Measurements from ENCODE around the gene CNOT9. TPM values are rescaled to one million over a fixed set of nuclear protein-coding genes. Genes with fewer than 3 reads are reported as not detected.

Gene CNOT9
- total and polyA plus RNA-seq, 10 of the 15 experiments (the other 5 are each of a cell fraction or from before 2014, with no cell fraction given), result 51.0 to 172 (median 98.2) TPM

DNA sequence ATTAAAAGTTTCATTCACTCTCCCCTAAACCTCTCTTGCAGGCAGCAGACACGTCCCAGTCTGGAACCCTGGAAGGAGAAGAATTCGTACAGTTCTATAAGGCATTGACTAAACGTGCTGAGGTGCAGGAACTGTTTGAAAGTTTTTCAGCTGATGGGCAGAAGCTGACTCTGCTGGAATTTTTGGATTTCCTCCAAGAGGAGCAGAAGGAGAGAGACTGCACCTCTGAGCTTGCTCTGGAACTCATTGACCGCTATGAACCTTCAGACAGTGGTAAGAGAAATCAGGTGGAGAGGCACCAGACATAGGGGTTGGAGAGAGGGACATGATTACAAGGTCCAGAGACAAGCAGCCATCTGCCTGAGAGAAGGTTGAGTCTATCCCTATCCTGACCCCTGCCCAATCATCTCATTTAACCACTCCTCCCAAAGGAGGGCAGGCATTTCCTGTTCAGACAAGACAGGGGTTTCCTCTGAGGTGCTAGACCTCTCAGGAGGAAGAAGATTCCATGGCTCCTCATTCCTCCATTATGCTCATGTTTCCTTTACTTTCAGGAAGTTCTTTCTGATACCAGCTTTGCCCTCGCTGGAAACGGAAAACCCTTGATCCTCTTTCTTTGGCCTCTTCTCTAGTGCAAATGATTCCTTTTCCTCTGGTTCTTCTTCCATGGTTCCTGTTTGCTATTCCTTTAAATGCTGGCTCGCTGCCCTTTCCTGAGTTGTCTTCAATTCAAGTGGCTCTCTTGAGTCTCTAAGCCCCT is 54.1 kb downstream of the CNOT9 start (continued):
- TF ChIP-seq, protein P1, sequence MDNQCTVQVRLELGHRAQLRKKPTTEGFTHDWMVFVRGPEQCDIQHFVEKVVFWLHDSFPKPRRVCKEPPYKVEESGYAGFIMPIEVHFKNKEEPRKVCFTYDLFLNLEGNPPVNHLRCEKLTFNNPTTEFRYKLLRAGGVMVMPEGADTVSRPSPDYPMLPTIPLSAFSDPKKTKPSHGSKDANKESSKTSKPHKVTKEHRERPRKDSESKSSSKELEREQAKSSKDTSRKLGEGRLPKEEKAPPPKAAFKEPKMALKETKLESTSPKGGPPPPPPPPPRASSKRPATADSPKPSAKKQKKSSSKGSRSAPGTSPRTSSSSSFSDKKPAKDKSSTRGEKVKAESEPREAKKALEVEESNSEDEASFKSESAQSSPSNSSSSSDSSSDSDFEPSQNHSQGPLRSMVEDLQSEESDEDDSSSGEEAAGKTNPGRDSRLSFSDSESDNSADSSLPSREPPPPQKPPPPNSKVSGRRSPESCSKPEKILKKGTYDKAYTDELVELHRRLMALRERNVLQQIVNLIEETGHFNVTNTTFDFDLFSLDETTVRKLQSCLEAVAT (IDR thresholded peaks at IDR 0.05), result no peak
- no peak for TF ChIP-seq PML (IDR thresholded peaks at IDR 0.05; ENCODE audit: low read length)

DNA sequence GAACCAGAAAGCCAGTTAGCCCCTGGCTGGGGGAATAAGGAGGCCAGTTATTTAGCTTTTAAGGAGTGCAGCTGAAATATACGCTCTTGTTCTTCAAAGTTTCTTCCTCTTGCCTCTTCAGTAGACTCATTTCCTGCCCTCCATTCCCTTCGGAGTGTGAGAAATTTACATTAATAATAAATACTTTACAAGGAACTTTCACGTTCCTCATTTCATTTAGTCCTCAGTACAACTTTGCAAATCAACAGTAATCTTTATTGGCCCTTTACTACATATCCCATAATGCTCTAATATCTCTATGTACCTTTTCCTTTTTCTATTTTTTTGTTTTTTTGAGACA is 54.7 kb downstream of the CNOT9 start:
- Histone ChIP-seq H3K4me3 (no peak overlapping the region), H3K9me3 (replicated peaks; ENCODE audit: control insufficient read depth, insufficient read depth, low read length) (no peaks in the 10 kb centered on the region), H3K4me2 (ENCODE audit: control insufficient read depth, insufficient read depth) (no peak overlapping the region), H3K27ac (ENCODE audit: control insufficient read depth, insufficient read depth) (no peak overlapping the region), H3K36me3 (ENCODE audit: control insufficient read depth in 2 of 2, insufficient read depth in 2 of 2, low read length in 1 of 2) (no peaks in the 10 kb centered on the region), H4K20me1 (ENCODE audit: control insufficient read depth, insufficient read depth) (no peaks in the 10 kb centered on the region), H3K4me1 (ENCODE audit: control insufficient read depth, insufficient read depth, low read length) (no peaks in the 10 kb centered on the region), H3K9ac (ENCODE audit: control insufficient read depth, insufficient read depth, low read length) (no peak overlapping the region), H2AFZ (ENCODE audit: control insufficient read depth, low read depth, low read length) (no peak overlapping the region), H3K79me2 (ENCODE audit: control insufficient read depth, insufficient read depth, low read length) (no peaks in the 10 kb centered on the region), H3K27me3 (replicated peaks in 1 of 2; ENCODE audit: control insufficient read depth in 2 of 2, insufficient read depth in 2 of 2, low read length in 1 of 2) (no peaks in the 10 kb centered on the region)
- ChIA-PET CTCF (no interaction called here), RAD21 (ENCODE audit: unreplicated experiment) (no interaction called here), POLR2A (no interaction called here), SMC1A (ENCODE audit: uncharacterized antibody, unreplicated experiment) (no interaction called here)
- intact Hi-C loops (cut with micrococcal nuclease; ENCODE audit: unreplicated experiment) (no loop called here), in situ Hi-C loops (cut with MboI) (no loop called here)
- FAIRE-seq (no peak), DNase-seq (ENCODE audit: low read depth, low spot score) (no peak), ATAC-seq (no peak)
- TF ChIP-seq SREBF2 (IDR thresholded peaks at IDR 0.05; ENCODE audit: low read length), result no peak
- TF ChIP-seq ZNF274 (IDR thresholded peaks at IDR 0.05; ENCODE audit: insufficient read depth, insufficient read length), result no peak
- TF ChIP-seq, protein P2, sequence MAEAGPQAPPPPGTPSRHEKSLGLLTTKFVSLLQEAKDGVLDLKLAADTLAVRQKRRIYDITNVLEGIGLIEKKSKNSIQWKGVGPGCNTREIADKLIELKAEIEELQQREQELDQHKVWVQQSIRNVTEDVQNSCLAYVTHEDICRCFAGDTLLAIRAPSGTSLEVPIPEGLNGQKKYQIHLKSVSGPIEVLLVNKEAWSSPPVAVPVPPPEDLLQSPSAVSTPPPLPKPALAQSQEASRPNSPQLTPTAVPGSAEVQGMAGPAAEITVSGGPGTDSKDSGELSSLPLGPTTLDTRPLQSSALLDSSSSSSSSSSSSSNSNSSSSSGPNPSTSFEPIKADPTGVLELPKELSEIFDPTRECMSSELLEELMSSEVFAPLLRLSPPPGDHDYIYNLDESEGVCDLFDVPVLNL (IDR thresholded peaks at IDR 0.05; ENCODE audit: low read depth, low read length), result no peak
- no peak for TF ChIP-seq SMAD1 (IDR thresholded peaks at IDR 0.05; ENCODE audit: low read depth, partially characterized antibody)
- TF ChIP-seq CREM (IDR thresholded peaks at IDR 0.05; ENCODE audit: low read depth), result no peak
- TF ChIP-seq TCF3 (IDR thresholded peaks at IDR 0.05; ENCODE audit: borderline replicate concordance, insufficient read depth, low read depth, low read length), result no peak
- TF ChIP-seq, protein P3, sequence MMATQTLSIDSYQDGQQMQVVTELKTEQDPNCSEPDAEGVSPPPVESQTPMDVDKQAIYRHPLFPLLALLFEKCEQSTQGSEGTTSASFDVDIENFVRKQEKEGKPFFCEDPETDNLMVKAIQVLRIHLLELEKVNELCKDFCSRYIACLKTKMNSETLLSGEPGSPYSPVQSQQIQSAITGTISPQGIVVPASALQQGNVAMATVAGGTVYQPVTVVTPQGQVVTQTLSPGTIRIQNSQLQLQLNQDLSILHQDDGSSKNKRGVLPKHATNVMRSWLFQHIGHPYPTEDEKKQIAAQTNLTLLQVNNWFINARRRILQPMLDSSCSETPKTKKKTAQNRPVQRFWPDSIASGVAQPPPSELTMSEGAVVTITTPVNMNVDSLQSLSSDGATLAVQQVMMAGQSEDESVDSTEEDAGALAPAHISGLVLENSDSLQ (IDR thresholded peaks at IDR 0.05), result no peak
- TF ChIP-seq JUNB (IDR thresholded peaks at IDR 0.05), result no peak
- no peak for TF ChIP-seq NBN (IDR thresholded peaks at IDR 0.05)
- TF ChIP-seq ATF7 (IDR thresholded peaks at IDR 0.05; ENCODE audit: low read depth), result no peak
- TF ChIP-seq, protein P4, sequence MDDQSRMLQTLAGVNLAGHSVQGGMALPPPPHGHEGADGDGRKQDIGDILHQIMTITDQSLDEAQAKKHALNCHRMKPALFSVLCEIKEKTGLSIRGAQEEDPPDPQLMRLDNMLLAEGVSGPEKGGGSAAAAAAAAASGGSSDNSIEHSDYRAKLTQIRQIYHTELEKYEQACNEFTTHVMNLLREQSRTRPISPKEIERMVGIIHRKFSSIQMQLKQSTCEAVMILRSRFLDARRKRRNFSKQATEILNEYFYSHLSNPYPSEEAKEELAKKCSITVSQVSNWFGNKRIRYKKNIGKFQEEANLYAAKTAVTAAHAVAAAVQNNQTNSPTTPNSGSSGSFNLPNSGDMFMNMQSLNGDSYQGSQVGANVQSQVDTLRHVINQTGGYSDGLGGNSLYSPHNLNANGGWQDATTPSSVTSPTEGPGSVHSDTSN (IDR thresholded peaks at IDR 0.05; ENCODE audit: insufficient replicate concordance, low read depth, low read length), result no peak
- no peak for TF ChIP-seq SP1 (IDR thresholded peaks at IDR 0.05; ENCODE audit: low read depth, low read length)
- no peak for TF ChIP-seq CHD4 (IDR thresholded peaks at IDR 0.05)
- WGBS (ENCODE audit: insufficient coverage, insufficient replicate concordance, low lambda C conversion rate, missing lambda C conversion rate), result 20% methylated on average over 3 of the region's 3 CpGs
- BruUV-seq (replicated peaks), result no TSS peak

Measured in GM12878 (cell line).